Osteocyte (in vitro differentiated cells): ENCODE results near the gene OSBPL2. TPM values are rescaled to one million over a fixed set of nuclear protein-coding genes. Genes with fewer than 3 reads are reported as not detected.

ENCODE experiments used
- DNase-seq: peaks from one replicate; pipeline ENCODE4 v3.0.0; 2021; ENCODE audit warnings: mixed read lengths; ENCODE audit not compliant: unreplicated experiment; ENCODE audit errors: extremely low spot score
- H3K27ac Mint-ChIP-seq: one replicate; pipeline ENCODE4 v1.8.0; 2021; ENCODE audit warnings: mild to moderate bottlenecking, mixed read lengths; ENCODE audit not compliant: unreplicated experiment
- H3K27me3 Mint-ChIP-seq: one replicate; pipeline ENCODE4 v1.8.0; 2021; ENCODE audit warnings: mixed read lengths; ENCODE audit not compliant: unreplicated experiment
- H3K36me3 Mint-ChIP-seq: one replicate; pipeline ENCODE4 v1.8.0; 2021; ENCODE audit warnings: mixed read lengths; ENCODE audit not compliant: unreplicated experiment
- H3K4me1 Mint-ChIP-seq: one replicate; pipeline ENCODE4 v1.8.0; 2021; ENCODE audit warnings: mixed read lengths; ENCODE audit not compliant: unreplicated experiment
- H3K4me3 Mint-ChIP-seq: one replicate; pipeline ENCODE4 v1.8.0; 2021; ENCODE audit warnings: mild to moderate bottlenecking, moderate library complexity, mixed read lengths; ENCODE audit not compliant: unreplicated experiment
- H3K9me3 Mint-ChIP-seq: one replicate; pipeline ENCODE4 v1.8.0; 2021; ENCODE audit warnings: mixed read lengths; ENCODE audit not compliant: unreplicated experiment
- total RNA-seq: library from RNA; stranded (reverse); gene quantifications from 2 replicates; pipeline ENCODE4 v1.2.1, GENCODE V29; 2021
- TF ChIP-seq, protein P1 (sequence below): fragments of 200-600 bp; sonication (generic); IDR thresholded peaks from 2 replicates; pipeline ENCODE4 v1.5.0; 2021; ENCODE audit warnings: antibody characterized with exemption, mild to moderate bottlenecking, moderate library complexity

OSBPL2 gene
- total RNA-seq, 1 donor from 2014 or later = 46.3 TPM

DNA sequence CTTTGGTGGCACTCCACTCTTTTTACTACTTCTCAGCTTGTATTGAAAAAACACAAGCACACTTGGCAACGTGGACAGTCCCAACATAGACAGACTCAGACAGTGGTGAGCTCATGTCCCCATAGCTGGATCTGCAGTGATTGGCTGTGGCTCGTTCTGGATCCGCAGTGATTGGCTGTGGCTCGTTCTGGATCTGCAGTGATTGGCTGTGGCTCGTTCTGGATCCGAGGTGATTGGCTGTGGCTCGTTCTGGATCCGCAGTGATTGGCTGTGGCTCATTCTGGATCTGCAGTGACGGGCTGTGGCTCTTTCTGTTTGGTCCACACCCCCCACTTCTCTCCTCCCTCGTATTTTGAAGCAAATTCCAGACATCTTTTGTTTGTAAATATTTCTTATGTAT is 28.0 kb downstream of the OSBPL2 start:
- peaks cover 2% of the 10 kb centered on the region for H3K4me1 Mint-ChIP-seq
- H3K27ac Mint-ChIP-seq = no peak overlapping the region
- H3K9me3 Mint-ChIP-seq = peaks cover 6% of the 10 kb centered on the region
- peaks cover 30% of the 10 kb centered on the region for H3K36me3 Mint-ChIP-seq
- H3K27me3 Mint-ChIP-seq = no peaks in the 10 kb centered on the region
- no peak overlapping the region for H3K4me3 Mint-ChIP-seq
- TF ChIP-seq, protein P1, sequence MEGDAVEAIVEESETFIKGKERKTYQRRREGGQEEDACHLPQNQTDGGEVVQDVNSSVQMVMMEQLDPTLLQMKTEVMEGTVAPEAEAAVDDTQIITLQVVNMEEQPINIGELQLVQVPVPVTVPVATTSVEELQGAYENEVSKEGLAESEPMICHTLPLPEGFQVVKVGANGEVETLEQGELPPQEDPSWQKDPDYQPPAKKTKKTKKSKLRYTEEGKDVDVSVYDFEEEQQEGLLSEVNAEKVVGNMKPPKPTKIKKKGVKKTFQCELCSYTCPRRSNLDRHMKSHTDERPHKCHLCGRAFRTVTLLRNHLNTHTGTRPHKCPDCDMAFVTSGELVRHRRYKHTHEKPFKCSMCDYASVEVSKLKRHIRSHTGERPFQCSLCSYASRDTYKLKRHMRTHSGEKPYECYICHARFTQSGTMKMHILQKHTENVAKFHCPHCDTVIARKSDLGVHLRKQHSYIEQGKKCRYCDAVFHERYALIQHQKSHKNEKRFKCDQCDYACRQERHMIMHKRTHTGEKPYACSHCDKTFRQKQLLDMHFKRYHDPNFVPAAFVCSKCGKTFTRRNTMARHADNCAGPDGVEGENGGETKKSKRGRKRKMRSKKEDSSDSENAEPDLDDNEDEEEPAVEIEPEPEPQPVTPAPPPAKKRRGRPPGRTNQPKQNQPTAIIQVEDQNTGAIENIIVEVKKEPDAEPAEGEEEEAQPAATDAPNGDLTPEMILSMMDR = no peak
- DNase-seq = no peak

DNA sequence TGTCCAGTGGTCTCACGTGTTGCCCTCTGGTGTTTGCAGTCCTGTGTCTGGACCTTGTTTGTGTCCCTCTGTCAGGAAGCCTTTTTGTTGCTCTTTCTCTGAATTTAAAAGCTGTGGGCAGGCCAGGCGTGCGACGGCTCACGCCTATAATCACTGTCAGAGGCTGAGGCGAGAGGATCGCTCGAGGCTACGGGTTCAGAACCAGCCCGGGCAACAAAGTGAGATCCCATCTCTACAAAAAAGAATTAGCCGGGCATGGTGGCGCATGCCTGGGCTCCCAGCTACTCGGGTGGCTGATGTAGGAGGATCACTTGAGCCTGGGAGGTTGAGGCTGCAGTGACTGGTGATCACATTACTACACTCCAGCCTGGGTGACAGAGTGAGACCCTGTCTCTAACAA is 28.5 kb downstream of the OSBPL2 start:
- Mint-ChIP-seq H3K4me3 (no peak overlapping the region), H3K9me3 (peaks cover 6% of the 10 kb centered on the region), H3K27ac (no peak overlapping the region)

DNA sequence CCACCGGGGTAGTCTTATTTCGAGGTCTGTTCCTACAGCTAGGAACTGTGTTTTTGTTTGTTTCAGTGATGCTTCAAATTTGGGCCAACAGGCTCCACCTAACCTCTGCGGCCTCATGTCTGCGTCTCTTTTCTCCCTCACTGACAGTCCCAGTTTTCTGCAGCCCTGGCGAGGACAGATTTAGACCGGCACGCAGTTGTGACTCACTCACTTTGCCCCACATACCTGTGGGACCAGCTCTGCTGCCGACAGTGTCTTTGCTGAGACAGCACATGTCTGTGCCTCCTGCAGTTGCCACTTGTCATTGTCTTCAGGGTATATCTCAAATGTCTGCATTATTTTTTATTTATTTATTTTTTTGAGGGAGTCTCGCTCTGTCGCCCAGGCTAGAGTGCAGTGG is 29.2 kb downstream of the OSBPL2 start:
- TF ChIP-seq, protein P1 = no peak
- Mint-ChIP-seq H3K4me1 (peaks cover 2% of the 10 kb centered on the region), H3K4me3 (no peak overlapping the region), H3K9me3 (peaks cover 6% of the 10 kb centered on the region), H3K27ac (no peak overlapping the region), H3K27me3 (no peaks in the 10 kb centered on the region), H3K36me3 (peaks cover 31% of the 10 kb centered on the region)
- no peak for DNase-seq

More for the DNA sequence above, 28.5 kb downstream of the OSBPL2 start:
- TF ChIP-seq, protein P1 = no peak
- peaks cover 31% of the 10 kb centered on the region for H3K36me3 Mint-ChIP-seq
- no peak for DNase-seq
- no peaks in the 10 kb centered on the region for H3K27me3 Mint-ChIP-seq
- peaks cover 2% of the 10 kb centered on the region for H3K4me1 Mint-ChIP-seq

DNA sequence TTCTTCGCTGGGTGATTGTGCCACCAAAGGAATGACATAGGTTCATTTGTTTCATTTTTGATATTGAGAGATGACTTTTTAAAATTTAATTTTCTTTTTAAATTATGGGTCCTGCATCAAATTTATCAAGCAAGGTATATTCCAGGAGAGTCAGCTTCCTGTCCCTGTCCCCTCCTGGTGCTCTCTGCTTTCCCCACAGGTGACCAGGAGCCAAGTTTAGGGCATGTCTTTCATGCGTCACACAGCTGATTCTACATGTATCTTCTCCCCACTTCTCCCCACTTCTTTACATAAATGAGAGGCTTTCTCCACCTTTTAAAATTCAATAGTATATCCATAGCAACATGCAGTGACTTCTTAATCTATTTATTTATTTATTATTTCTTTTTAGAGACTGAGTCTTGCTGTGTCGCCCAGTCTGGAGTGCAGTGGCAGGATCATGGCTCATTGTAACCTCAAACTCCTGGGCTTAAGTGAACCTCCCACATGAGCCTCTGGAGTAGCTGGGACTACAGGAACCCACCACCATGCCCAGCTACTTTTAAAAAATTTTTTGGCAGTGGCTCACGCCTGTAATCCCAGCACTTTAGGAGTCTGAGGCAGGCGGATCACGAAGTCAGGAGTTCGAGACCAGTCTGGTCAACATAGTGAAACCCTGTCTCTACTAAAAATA is 30.0 kb downstream of the OSBPL2 start:
- H3K9me3 Mint-ChIP-seq = peaks cover 6% of the 10 kb centered on the region
- TF ChIP-seq, protein P1 = no peak
- no peak for DNase-seq
- H3K27ac Mint-ChIP-seq = no peak overlapping the region
- H3K4me1 Mint-ChIP-seq = peaks cover 2% of the 10 kb centered on the region
- H3K27me3 Mint-ChIP-seq = no peaks in the 10 kb centered on the region
- no peak overlapping the region for H3K4me3 Mint-ChIP-seq
- H3K36me3 Mint-ChIP-seq = peaks cover 39% of the 10 kb centered on the region

DNA sequence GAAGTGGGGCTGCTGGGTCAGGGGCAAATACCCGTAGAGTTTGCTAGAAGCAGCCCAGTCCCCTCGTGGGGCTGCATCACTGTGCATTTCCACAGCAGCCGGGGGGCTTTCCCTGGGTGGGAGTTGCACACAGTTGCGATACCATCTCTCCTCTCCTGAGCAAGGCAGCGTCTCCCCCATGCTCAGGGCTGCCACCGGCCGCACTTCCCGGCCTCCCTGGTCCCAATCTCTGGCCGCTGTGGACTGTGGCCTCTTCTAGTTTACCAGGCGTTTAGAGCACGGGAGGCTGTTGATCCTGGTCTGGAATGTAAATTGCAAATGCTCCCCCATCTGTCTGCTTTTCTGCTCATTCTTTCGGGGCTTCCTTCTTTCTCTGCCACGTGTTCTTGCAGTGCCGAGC is 31.1 kb downstream of the OSBPL2 start:
- Mint-ChIP-seq H3K27me3 (no peaks in the 10 kb centered on the region), H3K4me3 (no peak overlapping the region), H3K27ac (no peak overlapping the region)

More for the DNA sequence above, 31.1 kb downstream of the OSBPL2 start:
- Mint-ChIP-seq H3K36me3 (peaks cover 41% of the 10 kb centered on the region), H3K9me3 (peaks cover 6% of the 10 kb centered on the region), H3K4me1 (peaks cover 2% of the 10 kb centered on the region)
- no peak for DNase-seq
- TF ChIP-seq, protein P1 = no peak
